ENCODE results near the gene DPH1. TPM values are rescaled to one million over a fixed set of nuclear protein-coding genes. Genes with fewer than 3 reads are reported as not detected.

DPH1 gene
- total RNA-seq, 4 donors from 2014 or later: 27.4 to 41.8 (median 38.3) TPM

GRCh38 chr17:2055292-2056205 lies 25.6 kb downstream of the DPH1 start:
- no peak for DNase-seq (ENCODE audit: extremely low spot score)
- peaks cover 57 to 88% (median 85%) of the 10 kb centered on the region in 4 donors for H3K4me1 ChIP-seq

GRCh38 chr17:2056206-2057174 lies 26.5 kb downstream of the DPH1 start:
- peaks cover 3 to 23% (median 16%) of the 10 kb centered on the region in 4 donors for H3K36me3 ChIP-seq
- peaks cover 0 to 29% (median 0%) of the 10 kb centered on the region in 4 donors for H3K27me3 ChIP-seq
- 36% methylated on average over 27 of the region's 85 CpGs for WGBS
- no peaks in the 10 kb centered on the region for H3K9me3 ChIP-seq
- TF ChIP-seq EP300 (IDR thresholded peaks at IDR 0.05) (no peak), POLR2AphosphoS5 (IDR thresholded peaks at IDR 0.05) (peak in 1 of 2 donors; percentile 9)
- intact Hi-C loops (cut with DNase I): loop anchor here (5.0 kb wide), 1 partner anchor 121 kb away; no protein-coding TSS in a partner anchor
- DNase-seq (ENCODE audit: extremely low spot score): peak; percentile 91
- peak overlapping the region; percentile 66 to 84 (median 72) for H3K4me3 ChIP-seq
- H3K4me1 ChIP-seq: peaks cover 57 to 88% (median 85%) of the 10 kb centered on the region in 4 donors
- H3K27ac ChIP-seq (replicated peaks in 1 of 4): peak overlapping the region; percentile 90 to 97 (median 92)

More at GRCh38 chr17:2055292-2056205, 25.6 kb downstream of the DPH1 start:
- Histone ChIP-seq H3K27ac (replicated peaks in 1 of 4) (peak overlapping the region; percentile 90 to 97 (median 92)), H3K36me3 (peaks cover 3 to 23% (median 10%) of the 10 kb centered on the region in 4 donors), H3K4me3 (peak overlapping the region; percentile 66 to 84 (median 72)), H3K9me3 (no peaks in the 10 kb centered on the region), H3K27me3 (peaks cover 0 to 38% (median 0%) of the 10 kb centered on the region in 4 donors)
- WGBS: 24% methylated on average over 9 of the region's 113 CpGs
- TF ChIP-seq CTCF (IDR thresholded peaks at IDR 0.05): no peak
- no peak for TF ChIP-seq POLR2A (IDR thresholded peaks at IDR 0.05; ENCODE audit: low read depth)
- TF ChIP-seq EP300 (IDR thresholded peaks at IDR 0.05): no peak
- TF ChIP-seq POLR2AphosphoS5 (IDR thresholded peaks at IDR 0.05): no peak
- intact Hi-C loops (cut with DNase I): loop anchor here (5.0 kb wide), 1 partner anchor 122 kb away; no protein-coding TSS in a partner anchor

- 59% methylated on average over 20 of the region's 81 CpGs for WGBS
- Histone ChIP-seq H3K27ac (replicated peaks in 1 of 4) (peak overlapping the region; percentile 90 to 97 (median 92)), H3K27me3 (peaks cover 0 to 27% (median 0%) of the 10 kb centered on the region in 4 donors), H3K4me1 (peaks cover 62 to 93% (median 89%) of the 10 kb centered on the region in 4 donors), H3K9me3 (no peaks in the 10 kb centered on the region), H3K36me3 (peaks cover 3 to 26% (median 17%) of the 10 kb centered on the region in 4 donors), H3K4me3 (peak overlapping the region; percentile 66 to 84 (median 72))
- no peak for DNase-seq (ENCODE audit: extremely low spot score)
- intact Hi-C loops (cut with DNase I): loop anchor here (5.0 kb wide), 1 partner anchor 120 kb away; no protein-coding TSS in a partner anchor
- TF ChIP-seq POLR2AphosphoS5 (IDR thresholded peaks at IDR 0.05) (no peak), POLR2A (IDR thresholded peaks at IDR 0.05; ENCODE audit: low read depth) (no peak), CTCF (IDR thresholded peaks at IDR 0.05) (no peak), EP300 (IDR thresholded peaks at IDR 0.05) (no peak)
Observed at GRCh38 chr17:2057175-2057759, 27.3 kb downstream of the DPH1 start.

- Histone ChIP-seq H3K4me3 (peak overlapping the region; percentile 66 to 84 (median 72)), H3K36me3 (peaks cover 3 to 26% (median 17%) of the 10 kb centered on the region in 4 donors), H3K27me3 (peaks cover 0 to 25% (median 0%) of the 10 kb centered on the region in 4 donors), H3K9me3 (no peaks in the 10 kb centered on the region), H3K27ac (replicated peaks in 1 of 4) (peak overlapping the region; percentile 90 to 97 (median 92)), H3K4me1 (peaks cover 69 to 100% (median 96%) of the 10 kb centered on the region in 4 donors)
- TF ChIP-seq POLR2A (IDR thresholded peaks at IDR 0.05; ENCODE audit: low read depth) (no peak), CTCF (IDR thresholded peaks at IDR 0.05) (no peak), EP300 (IDR thresholded peaks at IDR 0.05) (no peak), POLR2AphosphoS5 (IDR thresholded peaks at IDR 0.05) (no peak)
- 69% methylated on average over 24 of the region's 98 CpGs for WGBS
- intact Hi-C loops (cut with DNase I): loop anchor here (5.0 kb wide), 1 partner anchor 119 kb away; no protein-coding TSS in a partner anchor
- no peak for DNase-seq (ENCODE audit: extremely low spot score)
Observed at GRCh38 chr17:2057760-2058585, 28.0 kb downstream of the DPH1 start.

Data from esophagus muscularis mucosa (tissue), 4 donors.